DMS153 treated with DMSO at 0.1 percent for 48 hours (cell line): Measurements from ENCODE around the gene HNRNPA3.

Experiments used
- DNase-seq: peaks from one replicate; lab custom pipeline; 2025; ENCODE audit not compliant: unreplicated experiment; lab: John Stamatoyannopoulos, UW

The HNRNPA3 gene

GRCh38 chr2:177271981-177272666 lies 59.5 kb downstream of the HNRNPA3 start:
- no peak for DNase-seq

DNA sequence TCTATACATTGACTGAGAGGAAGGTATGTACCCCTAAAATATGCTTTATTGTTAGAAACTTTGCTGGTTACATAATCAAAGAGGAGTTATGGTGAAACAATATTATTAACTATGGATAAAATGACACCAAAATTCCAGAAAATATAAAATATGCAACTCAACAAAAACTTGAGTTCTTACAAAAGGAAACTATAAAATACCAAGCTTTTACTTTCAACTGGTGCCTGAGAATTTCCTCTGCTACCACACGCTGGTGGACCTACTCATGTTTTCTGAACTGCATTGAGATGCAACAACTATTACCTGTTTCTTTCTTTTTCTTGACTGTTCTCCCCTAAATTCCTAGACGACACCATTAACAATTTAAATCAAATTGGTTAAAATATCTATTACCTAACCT lies 60.2 kb downstream of the HNRNPA3 start:
- DNase-seq: no peak

- no peak for DNase-seq
Observed at GRCh38 chr2:177273408-177273807, 60.8 kb downstream of the HNRNPA3 start.
